Measurements from ENCODE around the gene SLC13A2.

- TF ChIP-seq CTCF (IDR thresholded peaks at IDR 0.05) (no peak), POLR2A (IDR thresholded peaks at IDR 0.05) (no peak)
These were observed 17.8 kb downstream of the SLC13A2 start for GRCh38 chr17:28491286-28491685.

All from testis (tissue), 2 donors.